T-helper 9 cell (primary cell): Measurements from ENCODE around the gene DGKZ.

Experiments used
- DNase-seq: peaks from one replicate; pipeline ENCODE4 v3.0.0-alpha.2; 2020

Gene DGKZ

DNA sequence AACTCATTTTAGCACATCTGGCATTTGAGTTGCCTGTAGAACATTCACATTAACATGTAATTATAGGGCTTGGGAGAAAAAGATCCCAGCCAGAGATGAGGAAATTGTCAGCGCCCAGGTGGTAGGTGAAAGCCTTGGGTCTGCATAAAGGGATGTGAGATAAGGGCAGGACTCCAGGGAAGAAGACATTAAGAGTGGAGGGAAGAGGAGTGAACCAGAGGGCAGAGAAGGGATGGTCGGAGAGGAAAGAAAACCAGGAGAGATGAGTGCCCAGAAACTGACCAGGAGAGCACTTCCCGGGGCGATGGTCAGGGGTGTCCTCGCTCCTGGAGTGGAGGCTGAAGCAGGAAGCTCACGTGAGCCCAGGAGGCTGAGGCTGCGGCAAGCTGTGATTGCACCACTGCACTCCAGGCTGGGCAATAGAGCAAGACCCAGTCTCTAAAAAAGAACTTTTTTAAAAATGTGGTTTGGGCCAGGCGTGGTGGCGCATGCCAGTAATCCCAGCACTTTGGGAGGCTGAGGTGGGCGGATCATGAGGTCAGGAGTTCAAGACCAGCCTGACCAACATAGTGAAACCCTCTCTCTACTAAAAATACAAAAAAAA, 20.3 kb upstream of the DGKZ start:
- no peak for DNase-seq

DNA sequence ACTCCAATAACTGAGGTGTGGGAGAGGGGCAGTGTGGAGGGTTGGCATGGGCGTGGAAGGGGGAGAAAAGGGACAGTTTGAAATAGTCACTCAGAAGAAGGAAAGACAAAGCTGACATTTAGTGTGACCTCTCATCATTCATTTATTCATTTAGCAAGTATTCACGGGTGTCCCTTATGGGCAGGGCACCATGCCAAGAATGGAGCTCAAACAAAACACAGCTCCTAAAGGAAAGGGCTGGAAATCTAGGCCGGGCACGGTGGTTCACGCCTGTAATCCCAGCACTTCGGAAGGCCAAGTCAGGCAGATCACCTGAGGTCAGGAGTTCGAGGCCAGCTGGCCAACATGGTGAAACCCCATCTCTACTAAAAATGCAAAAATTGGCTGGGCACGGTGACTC, 19.4 kb upstream of the DGKZ start:
- DNase-seq: no peak

DNA sequence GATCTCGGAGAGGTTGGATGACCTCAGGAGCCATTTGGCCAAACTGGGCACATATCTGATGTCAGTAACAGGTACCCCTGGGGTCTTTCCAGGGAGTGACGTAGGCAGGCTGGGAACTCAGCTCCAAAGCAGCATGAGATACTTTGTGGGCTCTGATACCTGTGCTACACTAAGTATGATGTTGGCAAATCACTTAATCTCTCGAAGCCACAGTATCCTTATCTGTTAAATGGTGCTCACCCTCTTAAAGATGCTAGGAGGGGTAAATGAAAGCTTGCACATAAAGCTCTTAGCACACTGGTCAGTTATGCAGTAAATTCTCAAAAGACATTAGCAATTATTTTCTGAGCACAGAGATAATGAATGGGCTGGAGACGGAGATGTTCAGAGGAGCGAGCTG, 17.1 kb upstream of the DGKZ start:
- no peak for DNase-seq

DNA sequence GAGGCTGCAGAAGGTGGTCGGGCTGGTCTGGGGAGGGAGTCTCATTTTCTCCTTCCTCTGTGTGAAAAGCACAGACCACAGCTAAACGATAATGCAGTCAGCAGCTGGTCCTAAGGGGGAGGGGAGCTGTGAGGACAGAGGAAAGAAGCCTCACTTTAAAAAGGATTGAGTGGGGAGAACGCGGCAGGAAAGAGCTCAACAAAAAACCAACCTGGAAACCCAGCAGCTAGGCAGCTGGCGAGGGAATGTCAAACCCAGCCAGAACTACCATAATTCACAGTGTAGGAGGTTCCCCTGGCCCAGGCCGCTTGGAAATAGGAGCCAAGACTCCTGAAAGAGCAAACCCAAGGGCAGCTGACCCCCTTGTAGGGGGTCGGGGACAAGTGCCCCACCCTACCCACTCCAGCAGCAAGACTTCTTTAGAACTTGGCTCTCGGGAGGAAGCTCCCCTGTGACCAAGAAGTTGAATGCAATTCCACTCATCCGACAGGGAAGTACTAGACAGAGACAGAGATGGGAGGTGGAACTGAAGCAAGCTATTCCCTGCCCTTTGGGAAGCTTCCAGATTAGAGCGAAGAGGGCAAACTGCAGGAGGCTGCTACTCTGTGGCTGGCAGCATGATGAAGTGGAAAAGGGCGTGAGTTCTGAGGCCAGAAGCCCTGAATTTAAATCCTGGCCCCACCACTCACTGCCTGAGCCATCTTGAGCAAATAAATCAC, 16.5 kb upstream of the DGKZ start:
- DNase-seq: no peak

DNA sequence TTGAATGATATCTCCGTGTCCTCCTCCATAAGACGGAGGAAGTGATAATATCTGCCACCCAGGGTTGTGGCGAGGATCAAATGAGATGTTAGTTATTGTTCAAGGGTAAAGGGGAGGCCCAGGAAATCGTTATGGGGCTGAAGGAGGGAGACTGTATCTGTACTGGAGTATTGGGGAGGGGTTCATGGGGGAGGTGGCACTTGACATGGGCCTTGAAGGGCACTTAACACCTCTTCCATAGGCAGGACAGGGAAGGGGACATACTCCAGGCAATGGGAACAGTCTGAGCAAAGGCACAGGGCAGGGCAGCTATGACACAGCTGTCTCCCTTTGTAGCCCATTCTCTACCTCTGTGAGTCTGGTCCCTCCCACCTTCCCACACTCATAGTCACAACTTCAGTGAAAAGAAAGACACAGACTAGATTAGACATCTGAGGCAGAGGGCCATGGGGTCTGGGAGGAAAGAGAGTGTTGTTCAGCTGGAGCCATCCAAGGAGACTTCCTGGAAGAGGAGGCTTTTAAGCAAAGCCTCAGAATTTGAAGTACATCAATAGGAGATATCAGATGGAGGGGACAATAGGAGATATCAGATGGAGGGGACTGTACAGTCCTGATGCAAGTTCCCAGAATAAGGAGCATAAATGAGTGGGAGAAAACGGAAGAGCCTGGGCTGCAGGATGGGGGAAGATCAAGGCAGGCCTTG, 15.8 kb upstream of the DGKZ start:
- DNase-seq: no peak

DNA sequence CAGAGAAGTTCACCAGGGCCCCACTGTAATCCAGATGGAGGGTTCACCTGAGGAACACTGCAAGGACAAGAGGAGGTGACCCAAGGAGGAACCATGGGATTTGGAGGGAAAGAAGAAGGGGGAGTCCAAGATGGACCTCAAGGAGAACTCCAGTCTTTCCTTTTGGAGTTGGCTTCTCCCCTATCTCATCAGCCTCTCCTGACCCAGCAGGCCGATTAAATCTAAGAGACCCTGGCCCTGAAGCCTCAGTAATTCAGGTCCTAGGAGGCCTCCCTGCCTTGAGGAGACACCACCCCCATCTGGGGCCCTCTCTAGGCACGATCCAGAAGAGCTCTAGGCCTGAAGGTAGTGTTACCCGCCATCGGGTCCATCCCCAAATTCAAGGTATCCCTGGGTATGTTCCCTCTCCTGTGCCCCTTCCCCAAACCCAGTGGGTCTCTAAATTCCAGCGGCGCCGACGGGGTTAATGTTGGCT, 15.1 kb upstream of the DGKZ start:
- DNase-seq: no peak

DNA sequence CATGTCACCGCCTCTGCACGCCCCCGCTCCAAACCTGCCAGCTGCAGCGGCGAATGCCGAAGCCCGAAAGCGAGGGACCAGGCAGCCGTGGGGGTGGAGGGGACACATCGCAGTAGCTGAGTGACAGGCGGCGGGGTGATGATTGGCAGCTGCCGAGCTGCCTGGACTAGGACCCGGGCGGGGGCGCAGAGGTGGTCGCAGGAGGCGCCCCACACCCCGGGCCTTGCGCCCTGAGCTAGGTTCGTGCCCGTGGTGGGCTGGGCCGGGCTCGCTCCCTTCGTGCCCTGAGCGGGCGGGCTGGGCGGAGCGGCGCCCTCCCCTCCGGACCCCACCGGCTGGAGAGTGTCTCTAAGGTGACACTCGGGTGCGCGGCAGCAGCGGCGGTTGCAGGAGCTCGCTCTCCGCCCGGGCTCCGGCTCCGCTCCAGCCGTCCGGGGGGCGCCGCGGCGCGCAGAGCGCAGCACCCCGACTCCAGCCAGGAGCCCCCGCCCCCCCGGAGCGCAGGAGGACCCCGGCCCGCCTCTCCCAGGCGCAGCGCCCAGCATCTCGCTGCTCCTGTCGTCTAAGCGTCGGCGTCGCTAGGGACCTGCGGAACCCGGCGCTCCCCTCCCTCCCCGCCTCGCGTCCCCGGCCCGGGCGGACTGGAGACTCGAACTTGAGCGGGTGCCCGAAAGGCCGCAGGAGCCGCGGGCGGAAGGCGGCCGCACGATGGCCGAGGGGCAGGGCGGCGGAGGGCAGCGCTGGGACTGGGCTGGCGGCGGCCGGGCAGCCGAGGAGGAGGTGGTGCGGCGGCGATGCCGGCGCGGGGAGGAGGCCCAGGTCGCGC, 14.5 kb upstream of the DGKZ start:
- DNase-seq: no peak

DNA sequence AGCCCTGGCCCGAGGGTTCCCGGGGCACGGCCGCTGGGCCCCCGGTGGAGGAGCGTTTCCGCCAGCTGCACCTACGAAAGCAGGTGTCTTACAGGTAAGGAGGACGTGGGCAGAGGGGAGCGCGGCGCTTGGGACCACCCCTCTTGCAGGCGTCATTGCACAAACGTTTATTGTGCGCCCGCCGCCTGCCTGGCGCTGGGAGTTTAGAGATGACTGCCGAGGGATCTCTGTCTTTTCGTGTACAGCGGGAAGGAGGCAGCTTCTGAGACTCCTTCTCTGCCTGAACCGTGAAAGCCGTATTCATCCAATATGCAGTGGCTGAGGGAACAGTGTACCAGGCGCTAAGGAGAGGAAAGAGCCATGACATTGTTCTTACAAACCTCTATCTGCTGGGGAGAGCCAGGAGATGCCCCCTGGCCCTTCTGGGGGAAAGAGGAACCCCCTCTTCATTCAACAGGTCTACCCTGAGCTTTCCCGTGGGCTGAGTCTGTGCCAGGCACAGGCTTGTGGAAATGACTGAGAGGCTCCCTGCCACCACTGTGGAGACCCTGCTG, 13.8 kb upstream of the DGKZ start:
- DNase-seq: no peak

DNA sequence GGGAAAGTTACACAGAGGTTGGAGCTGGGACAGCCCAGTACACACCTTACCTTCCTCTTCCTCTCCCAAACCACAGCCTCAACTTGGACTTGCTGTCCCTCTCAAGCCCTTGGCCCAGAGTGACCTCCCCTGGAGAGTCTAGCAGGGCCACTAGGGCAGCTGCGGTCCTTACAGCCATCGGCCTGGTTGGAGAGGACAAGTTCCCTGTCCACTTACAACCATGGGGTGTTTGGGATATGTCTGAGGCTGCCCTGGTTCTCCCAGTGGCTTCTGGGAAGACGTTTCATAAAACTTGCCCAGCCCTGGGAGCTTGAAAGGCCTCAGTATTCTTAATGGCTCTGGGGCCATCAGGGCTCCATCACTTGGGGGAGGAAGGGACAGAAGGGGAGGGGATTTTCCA, 13.1 kb upstream of the DGKZ start:
- no peak for DNase-seq

DNA sequence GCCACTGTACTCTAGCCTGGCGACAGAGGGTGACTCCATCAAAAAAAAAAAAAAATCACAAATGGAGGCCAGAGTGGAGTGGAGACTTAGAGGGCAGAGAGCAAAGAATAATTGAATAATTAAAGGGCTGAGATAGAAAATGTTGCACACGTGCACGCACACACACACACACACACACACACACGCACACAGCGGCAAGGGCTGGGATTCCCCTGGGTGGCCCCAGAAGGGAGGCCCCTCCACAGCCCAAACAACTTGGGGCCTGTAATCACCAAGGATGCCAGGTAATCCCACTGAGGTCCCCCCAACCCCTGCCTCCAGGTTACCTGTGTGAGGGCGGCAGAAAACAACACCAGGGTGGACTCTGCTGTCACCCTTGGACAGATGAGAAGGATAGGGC, 12.0 kb upstream of the DGKZ start:
- no peak for DNase-seq

DNA sequence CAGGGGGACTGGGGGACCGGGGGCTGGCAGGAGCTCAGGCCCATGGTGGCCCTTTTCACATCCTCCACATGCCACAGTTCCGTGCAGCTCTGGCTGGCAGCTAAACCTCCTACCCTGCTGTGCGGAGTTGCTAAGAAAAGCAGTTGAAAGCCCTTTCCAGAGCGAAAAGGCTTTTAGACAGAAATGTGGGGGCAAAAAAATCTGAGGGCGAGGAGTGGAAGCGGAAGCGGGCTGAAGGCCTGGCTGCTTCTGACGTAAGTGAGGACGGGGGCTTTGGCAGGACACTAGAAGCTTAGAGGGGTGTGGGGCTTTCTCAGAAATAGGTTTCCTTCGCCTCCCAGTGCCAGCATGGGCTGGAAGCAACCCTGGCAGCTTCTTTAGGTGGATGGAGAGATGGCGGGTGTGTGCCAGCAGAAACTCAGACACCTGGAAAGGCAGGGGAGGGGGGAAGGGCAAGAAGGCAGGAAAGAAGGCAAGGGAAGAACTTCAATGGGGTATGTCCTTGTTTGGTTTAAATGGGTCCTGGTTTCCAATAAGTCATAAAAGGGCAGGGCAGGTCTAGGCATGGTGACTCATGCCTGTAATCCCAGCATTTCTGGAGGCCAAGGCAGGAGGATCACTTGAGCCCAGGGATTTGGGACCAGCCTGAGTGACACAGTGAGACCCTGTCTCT, 11.2 kb upstream of the DGKZ start:
- DNase-seq: no peak

DNA sequence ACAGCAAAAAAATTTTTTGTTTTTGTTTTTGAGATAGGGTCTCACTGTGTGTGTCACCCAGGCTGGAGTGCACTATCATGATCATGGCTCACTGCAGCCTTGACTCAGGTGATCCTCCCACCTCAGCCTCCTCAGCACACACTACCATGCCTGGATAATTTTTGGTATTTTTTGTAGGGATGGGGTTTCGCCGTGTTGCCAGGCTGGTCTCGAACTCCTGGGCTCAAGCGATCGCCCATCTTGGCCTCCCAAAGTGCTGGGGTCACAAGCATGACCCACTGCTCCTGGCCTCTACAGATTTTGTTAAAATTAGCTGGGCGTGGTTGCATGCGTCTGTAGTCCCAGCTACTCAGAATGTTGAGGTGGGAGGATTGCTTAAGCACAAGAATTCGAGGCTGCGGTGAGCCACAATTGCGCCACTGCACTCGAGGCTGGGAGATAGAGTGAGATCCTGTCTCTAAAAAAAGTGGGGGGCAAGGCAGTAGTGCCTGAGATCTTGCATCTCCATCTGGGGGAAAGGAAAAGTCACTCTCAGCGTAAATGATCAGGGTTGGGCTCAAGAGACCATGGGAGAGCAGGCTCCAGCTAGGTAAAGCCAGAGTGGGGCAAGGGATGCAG, 10.6 kb upstream of the DGKZ start:
- DNase-seq: no peak

DNA sequence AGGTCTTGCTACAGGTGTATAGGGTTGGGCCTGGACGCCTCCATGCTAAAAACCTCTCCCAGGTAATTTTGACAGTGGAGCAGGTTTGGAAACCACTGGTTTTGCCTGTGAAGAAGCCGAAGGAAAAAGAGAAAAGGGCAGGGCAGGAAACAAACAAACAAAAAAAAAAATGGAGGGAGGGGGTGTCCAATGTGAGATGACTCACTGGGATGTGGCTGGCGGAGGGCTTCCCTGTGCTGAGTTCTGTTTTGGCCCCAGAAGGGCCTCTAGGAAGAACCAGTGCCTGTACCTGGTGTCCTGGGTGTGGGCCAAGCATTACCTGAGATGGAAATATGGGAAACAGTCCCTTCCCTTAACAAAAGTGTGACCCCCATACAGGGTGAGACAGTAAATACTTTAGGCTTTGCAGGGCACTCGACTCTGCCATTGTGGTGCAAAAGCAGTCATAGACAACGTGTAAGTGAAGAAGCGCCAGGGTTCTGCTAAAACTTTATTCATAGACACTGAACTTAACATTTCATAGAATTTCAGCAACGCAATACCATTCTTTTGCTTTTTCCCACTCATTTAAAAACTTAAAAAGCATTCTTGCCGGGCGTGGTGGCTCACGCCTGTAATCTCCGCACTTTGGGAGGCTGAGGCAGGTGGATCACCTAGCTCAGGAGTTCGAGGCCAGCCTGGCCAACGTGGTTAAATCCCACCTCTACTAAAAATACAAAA, 9.5 kb upstream of the DGKZ start:
- DNase-seq: no peak

DNA sequence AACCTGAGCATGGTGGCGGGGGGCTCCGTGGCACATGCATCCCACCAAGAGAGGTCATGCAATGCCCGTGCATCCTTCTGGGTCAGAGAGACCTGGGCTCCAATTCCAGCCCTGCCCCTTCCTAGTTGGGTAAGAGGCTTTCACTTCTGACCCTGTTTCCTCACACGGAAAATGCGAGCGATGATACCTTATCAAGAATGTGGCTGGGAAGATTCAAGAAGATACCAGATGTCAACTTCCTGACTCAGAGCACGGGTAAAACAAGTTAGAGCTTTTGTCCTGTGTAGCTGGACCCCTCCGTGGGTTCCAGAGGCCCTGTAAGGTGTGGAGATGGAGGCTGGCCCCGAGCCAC, 8.7 kb upstream of the DGKZ start:
- DNase-seq: no peak

DNA sequence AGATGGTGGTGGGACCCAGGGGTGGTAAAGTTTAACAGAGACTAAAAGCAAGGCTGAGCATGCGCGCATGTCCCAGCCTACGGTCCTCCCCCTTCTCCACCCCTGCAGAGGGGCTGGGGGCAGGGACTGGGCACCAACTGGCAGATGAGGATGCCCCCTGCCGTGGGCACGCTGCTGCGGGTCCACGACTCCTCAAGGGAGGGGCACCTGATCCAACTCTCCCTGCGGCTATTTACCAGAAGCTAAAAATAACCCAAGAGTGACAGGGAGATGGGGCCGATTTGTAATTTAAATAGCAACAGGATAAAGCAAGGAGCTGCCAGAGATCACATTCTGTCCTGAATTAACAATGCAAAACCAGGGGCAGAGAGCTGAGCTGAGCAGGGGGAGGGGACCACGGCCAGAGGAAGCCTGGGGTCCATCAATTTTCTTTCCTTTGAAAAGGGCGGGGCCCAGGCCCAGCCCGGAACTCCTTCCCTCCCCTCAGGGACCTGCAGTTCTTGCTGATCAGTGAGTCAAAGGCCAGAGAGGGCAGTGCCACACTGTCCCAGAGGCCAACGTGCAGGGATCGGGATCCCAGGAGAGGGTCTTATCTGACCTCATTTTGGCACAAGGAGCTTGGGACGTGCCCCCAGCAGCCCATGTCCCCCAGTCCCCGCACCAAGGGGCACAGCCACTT, 8.1 kb upstream of the DGKZ start:
- DNase-seq: no peak

DNA sequence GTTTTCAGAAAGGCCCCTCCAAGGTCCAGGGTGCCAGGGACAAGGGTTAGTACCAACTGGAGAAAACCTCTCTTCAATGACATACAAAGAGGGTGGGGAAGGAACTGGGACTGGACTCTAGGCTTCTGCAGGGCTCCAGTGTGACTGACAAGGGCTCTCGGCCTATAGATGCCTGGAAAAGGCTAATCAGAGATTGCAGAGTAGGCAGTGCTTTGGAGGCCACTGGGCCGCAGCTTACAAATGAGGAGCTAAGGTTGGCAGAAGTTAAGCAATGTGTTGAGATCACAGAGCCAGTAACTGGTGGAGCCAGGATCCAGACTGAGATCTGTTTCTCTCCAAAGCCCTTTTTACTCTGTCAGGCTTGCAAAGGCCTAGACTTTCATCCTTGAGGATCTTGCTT, 7.4 kb upstream of the DGKZ start:
- DNase-seq: no peak

DNA sequence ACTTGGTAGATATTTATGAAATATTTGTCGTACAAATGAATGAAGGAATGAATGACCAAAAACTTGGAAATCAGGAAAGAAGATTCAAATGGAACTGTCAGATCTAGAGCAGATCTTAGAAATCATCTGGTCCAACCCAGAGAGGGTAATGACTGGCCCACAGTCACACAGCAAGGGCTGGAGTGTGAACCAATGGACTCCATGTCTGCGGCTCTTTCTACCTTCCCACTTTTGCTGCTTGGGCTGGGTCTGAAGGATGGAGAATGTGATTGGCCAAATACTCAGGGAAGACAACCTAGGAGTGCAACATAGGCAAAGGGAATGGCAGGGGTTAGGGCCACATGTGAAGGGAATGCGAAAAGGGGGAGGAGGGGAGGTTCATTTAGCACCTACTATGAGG, 5.8 kb upstream of the DGKZ start:
- no peak for DNase-seq

DNA sequence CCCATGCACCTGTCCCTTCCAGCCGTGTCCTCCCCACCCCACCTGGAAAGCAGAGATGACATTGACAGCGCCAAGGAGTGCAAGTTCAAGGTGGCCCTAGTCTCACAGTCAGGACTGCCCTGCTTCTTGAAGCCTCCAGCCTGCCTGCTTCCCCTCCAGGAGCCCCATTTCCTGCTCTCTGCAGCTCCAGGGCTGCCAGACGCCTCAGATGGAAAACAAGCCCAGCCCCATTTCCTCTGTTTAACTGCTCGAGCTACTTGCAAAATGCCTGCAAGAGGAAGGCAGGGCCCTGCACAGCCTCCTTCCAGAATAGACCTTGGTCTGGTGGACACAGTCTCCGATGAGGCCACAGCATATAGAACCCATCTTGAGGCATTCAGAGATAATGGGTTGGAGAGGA, 5.0 kb upstream of the DGKZ start:
- no peak for DNase-seq

DNA sequence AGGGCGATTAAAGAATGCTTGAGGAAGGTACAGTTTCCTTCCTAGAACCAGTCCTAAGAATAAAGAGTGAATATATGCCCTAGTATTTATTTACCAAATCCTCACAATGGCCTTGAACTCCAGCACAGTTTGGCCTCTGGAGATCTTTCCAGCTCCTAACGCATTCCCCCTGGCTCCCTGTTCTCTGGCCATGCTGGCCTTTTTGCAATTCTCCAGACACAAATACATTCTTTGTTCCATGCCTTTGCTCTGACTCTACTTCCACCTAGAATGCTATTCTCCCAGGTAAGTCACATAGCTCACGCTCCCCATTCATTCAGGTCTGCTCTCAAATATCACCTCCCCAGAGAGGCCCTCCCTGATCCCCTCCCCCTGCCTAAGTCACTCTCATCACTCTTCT, 3.7 kb upstream of the DGKZ start:
- no peak for DNase-seq

DNA sequence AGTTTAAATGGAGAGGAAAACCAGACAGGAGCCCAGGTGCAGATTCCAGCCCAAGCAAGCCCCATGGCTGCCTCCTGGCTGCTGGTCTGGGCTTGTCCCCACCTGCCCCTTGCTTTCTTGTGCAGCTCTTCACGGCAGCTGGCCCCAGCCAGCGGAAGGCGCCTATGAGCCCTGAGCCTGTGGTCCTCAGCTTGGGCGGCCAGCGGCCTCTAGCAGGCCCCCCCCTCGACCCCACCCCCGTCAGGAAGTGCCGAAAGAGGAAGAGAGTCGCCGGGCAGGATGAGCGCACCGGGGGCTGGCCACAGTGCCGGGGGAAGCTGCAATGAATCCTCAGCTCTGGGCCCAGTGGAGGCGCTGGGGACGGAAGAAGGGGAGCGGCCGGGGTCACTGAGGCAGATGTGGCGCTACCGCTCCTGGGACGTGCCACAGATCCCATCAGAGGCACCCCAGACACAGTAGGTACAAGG, 2.1 kb upstream of the DGKZ start:
- DNase-seq: no peak
